ENCODE data around the gene OBSCN. TPM values are rescaled to one million over a fixed set of nuclear protein-coding genes. Genes with fewer than 3 reads are reported as not detected.

OBSCN gene
- total and polyA plus RNA-seq, 12 donors = 0.90 to 18.0 (median 5.9) TPM

- WGBS, 4 donors = 85 to 90% (median 88%) methylated on average over 5 to 12 of the region's 12 CpGs
- no peak for TF ChIP-seq POLR2A (IDR thresholded peaks at IDR 0.05)
- TF ChIP-seq, protein P1, sequence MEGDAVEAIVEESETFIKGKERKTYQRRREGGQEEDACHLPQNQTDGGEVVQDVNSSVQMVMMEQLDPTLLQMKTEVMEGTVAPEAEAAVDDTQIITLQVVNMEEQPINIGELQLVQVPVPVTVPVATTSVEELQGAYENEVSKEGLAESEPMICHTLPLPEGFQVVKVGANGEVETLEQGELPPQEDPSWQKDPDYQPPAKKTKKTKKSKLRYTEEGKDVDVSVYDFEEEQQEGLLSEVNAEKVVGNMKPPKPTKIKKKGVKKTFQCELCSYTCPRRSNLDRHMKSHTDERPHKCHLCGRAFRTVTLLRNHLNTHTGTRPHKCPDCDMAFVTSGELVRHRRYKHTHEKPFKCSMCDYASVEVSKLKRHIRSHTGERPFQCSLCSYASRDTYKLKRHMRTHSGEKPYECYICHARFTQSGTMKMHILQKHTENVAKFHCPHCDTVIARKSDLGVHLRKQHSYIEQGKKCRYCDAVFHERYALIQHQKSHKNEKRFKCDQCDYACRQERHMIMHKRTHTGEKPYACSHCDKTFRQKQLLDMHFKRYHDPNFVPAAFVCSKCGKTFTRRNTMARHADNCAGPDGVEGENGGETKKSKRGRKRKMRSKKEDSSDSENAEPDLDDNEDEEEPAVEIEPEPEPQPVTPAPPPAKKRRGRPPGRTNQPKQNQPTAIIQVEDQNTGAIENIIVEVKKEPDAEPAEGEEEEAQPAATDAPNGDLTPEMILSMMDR (IDR thresholded peaks at IDR 0.05) = no peak
- peaks cover 17 to 29% of the 10 kb centered on the region in 2 donors for H3K4me1 ChIP-seq (replicated peaks in 1 of 2)
- H3K27me3 ChIP-seq = no peaks in the 10 kb centered on the region
- peak in 4 of 7 donors; percentile 1 to 49 (median 16) for DNase-seq
- intact Hi-C loops (cut with DNase I) = no loop called here
- peak overlapping the region in 2 of 5 donors; percentile 97 to 99 for H3K27ac ChIP-seq
- no peaks in the 10 kb centered on the region for H3K36me3 ChIP-seq (replicated peaks in 1 of 2)
- H3K4me3 ChIP-seq = no peak overlapping the region
- H3K9me3 ChIP-seq (replicated peaks in 1 of 3) = no peaks in the 10 kb centered on the region
Observed at GRCh38 chr1:228373004-228373680, 165.3 kb downstream of the OBSCN start.

DNA sequence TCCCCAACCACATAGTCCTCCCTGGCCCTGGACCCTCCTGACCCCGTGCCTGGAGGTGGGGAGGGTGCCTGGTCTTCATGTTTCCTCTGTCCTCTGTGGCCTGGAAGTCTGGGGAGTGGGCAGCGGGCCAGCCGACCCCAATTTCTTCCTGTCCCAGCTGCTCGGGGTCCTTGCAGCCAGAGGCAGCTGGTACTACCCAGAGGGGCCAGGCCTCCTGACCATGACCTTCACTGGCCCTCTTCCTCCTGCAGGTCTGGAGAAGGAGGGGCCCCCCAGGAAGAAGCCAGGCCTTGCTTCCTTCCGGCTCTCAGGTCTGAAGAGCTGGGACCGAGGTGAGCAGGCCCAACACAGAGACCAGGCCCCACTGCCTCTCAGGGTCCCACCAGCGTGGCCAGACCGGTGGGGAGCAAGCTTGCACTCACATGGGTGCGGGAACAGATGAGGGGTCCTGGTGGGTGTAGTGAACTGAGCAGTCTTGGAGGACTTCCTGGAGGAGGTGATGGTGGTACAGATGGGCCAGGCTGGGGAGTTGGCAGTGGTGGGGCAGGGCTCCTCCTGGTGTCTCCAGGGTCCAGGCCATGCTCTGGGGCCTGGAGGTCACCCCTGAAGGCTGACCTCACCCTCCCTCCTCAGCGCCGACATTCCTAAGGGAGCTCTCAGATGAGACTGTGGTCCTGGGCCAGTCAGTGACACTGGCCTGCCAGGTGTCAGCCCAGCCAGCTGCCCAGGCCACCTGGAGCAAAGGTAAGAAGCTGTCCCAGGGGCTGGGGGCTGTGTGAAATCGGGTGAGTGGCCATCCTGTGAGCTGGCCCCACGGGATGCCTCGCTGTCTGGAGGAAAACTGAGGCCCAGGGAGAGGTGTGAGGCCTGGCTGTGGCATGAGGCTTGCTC lies 166.1 kb downstream of the OBSCN start:
- Histone ChIP-seq H3K36me3 (replicated peaks in 1 of 2) (no peaks in the 10 kb centered on the region), H3K4me3 (no peak overlapping the region), H3K9me3 (replicated peaks in 1 of 3) (no peaks in the 10 kb centered on the region), H3K27ac (peak overlapping the region; percentile 62 to 99 (median 87)), H3K27me3 (no peaks in the 10 kb centered on the region), H3K4me1 (replicated peaks in 1 of 2) (peaks cover 16 to 25% of the 10 kb centered on the region in 2 donors)
- TF ChIP-seq, protein P1 (IDR thresholded peaks at IDR 0.05) = no peak
- no peak for TF ChIP-seq POLR2A (IDR thresholded peaks at IDR 0.05)
- peak in 6 of 7 donors; percentile 13 to 53 (median 27) for DNase-seq
- WGBS, 4 donors = 73 to 81% (median 78%) methylated on average over 9 to 14 of the region's 14 CpGs
- intact Hi-C loops (cut with DNase I) = no loop called here

- H3K4me1 ChIP-seq (replicated peaks in 1 of 2) = peaks cover 19 to 25% of the 10 kb centered on the region in 2 donors
- no peak overlapping the region for H3K4me3 ChIP-seq
- no peaks in the 10 kb centered on the region for H3K9me3 ChIP-seq (replicated peaks in 1 of 3)
- peak overlapping the region; percentile 87 to 99 (median 94) for H3K27ac ChIP-seq
- TF ChIP-seq, protein P1 (IDR thresholded peaks at IDR 0.05) = no peak
- peak in 1 of 2 donors; percentile 45 for TF ChIP-seq POLR2A (IDR thresholded peaks at IDR 0.05)
- 25 to 41% (median 35%) methylated on average over 4 to 25 of the region's 25 CpGs for WGBS, 4 donors
- intact Hi-C loops (cut with DNase I) = no loop called here
- H3K27me3 ChIP-seq = no peaks in the 10 kb centered on the region
- DNase-seq = peak; percentile 96 to 99 (median 98)
- no peaks in the 10 kb centered on the region for H3K36me3 ChIP-seq (replicated peaks in 1 of 2)
Observed at GRCh38 chr1:228374711-228375577, 167.1 kb downstream of the OBSCN start.

Measured in adrenal gland (tissue), 12 donors.